Measurements from ENCODE around the gene OSGIN1.

Gene OSGIN1

DNA sequence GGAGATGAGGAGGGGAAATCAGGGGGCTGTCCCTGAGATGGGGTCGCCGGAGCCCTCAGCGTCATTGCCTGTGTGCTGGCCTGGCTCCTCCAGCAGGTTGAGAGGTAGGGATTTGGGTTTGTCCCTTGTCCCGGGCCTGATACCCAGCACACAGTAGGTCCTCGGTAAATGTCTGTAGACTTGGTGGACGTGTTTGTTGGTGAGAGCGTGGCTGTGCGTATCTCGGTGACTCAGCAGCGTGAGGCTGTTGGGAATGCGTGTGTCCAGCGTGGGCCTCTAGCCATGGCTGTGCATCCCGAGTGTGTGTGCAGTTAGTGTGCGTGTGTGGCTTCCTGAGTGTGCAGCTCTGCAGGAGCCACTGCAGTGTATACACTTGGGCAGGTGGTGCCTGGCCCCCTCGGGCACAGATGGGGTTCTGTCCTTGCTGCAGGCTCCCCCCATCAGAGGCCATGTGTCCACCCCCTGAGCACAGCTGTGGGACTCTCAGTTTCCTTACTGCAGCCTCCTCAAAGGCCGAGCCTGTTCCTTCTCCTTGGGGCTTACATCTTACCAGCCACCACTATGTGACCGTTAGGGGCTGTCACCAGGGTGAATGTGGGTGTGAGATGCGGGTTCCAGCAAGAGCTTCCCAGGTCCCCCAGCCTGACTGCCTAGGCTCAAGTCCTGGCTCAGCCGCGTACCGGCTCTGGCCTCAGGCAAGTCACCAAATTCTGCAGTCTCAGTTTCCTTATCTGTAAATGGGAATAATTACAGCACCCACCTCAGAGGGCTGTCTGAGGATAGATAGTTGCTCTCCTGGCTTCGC, 20.7 kb downstream of the OSGIN1 start:
- DNase-seq, result no peak

DNA sequence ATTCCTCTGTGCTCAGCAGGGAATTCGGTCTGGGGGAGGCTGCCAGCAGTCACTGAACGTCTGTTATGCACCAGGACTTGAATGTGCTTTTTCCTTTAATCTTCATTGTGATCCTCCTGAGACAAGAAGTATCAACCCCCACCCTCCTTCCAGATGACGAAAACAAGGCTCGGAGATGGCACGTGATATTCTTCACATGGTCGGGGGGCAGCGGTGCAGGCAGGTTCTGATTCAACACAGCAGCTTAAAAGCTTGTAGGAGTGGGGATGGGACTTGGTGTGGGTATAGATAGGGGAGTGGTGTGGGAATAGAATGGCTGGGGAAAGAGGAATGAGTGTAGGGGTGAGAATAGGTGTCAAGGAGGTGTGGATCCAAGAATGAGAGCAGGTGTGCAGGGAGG, 21.4 kb downstream of the OSGIN1 start:
- DNase-seq, result no peak

DNA sequence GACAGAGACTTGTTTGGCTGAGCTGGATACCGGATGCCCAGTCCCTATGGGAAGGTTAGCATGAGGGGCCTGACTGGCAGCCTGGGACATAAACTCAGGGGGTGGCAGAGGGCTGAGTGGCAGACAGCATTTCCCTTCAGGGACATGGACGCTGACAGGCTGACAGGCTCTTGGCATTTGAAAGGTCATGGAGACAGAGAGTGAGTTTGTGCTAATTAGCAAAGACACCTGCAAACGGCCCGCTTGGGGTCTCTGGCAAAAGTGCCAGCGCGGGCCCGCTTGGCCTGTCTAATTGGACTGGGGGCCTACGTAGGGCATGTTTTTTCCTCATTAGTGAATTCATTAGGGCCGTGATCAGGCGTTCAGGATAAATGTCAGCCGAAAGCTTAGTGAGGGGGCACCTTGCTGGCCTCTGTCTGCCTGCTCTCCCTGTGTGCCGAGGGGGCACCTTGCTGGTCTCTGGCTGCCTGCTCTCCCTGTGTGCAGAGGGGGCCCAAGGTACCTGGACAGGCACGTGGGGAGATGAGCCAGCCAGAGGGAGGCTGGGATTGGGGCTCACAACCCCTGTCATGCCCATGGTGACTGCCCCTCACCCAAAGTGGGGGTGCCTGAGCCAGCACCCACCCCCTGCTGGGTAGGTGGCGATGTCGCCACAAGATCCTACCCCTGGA, 22.7 kb downstream of the OSGIN1 start:
- DNase-seq, result no peak

DNA sequence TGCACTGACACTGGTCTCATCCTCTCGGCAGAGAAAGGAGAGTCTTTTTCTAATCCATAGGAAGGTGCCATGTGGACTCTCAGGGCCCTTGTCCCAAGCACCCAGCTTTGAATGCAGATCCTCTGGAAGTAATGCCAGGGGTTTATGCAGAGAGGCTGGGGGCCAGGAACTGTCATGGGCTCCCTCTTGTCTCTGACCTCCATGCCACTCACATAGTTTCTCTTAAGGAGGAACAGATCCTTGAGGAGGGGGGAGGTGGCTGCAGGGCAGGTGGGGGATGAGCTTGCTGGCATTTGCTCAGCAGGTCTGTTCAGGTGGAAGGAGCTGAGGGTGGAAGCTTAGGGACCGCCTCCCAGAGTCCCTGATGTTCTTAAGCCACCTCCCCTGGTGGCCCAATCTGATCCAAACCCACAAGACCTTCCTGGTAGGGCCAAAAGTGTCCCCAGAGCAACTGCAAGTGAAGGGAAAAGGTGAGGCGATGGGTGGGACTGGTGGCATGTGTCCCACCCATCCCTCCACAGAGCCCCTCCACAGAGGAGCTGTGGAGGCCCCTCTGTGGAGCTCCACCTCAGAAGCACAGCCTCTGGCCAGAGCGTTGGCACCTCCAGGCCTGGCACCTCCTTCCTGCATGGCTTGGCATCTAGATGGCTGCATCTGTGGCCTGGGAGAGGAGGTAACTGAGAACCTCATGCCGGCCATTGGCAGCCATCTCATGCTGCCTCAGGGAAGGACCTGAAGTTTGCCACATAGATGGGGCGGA, 24.2 kb downstream of the OSGIN1 start:
- DNase-seq, result no peak

DNA sequence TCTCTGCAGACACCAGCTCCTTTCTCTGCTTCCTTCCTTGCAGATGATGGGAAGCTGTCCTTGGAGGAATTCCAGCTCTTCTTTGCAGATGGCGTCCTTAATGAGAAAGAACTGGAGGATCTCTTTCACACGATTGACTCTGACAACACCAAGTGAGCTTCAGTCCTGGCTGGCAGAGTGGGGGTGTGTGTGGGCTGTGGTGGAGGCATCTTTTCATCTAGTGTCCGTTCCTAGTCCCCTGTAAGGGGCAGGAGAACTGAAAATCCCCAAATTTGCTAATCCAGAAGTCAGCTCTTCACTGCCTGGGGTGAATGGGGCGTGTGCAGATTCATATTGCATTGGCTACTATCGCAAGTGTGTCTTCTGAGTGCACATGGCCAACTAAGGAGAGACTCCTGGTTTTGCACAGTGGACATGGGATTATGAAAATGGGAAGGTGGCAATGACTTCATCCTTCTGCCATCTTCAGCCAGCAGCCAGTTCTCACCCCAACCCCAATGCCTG, 25.4 kb downstream of the OSGIN1 start:
- DNase-seq, result no peak

DNA sequence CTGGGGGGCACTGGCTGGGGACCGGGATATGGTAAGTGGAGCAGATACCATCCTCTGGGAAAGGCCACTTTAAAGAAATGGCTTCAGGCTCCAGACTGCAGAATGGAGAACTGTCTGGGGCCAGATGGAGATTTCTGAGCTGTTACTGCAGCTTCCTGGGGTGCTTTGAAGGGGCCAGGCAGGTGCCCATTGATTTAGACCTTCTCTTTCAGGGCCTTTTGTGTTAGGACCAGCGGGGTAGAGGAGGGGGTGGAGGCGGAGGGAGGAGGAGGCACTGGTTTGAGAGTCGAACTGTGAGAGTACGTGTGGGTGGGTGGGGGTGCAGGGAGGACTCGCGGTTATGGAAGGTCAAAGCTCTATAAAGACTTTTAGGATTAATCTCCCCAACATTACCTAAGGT, 26.4 kb downstream of the OSGIN1 start:
- DNase-seq, result no peak

DNA sequence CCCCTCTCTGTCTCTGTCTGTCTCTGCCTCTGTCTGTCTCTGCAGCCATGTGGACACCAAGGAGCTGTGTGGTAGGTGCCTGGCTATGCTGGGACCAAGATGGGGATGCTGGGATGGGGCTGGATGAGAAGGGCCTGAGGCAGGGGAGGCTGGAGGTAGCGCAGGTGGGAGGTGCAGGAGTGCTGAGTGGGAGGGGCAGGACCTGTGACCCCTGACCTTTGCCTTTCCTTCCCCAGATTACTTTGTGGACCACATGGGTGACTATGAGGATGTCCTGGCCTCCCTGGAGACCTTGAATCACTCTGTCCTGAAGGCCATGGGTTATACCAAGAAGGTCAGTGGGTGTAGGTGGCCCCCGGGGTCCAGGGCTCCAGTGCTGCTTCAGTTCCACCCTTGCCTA, 27.8 kb downstream of the OSGIN1 start:
- DNase-seq, result no peak

DNA sequence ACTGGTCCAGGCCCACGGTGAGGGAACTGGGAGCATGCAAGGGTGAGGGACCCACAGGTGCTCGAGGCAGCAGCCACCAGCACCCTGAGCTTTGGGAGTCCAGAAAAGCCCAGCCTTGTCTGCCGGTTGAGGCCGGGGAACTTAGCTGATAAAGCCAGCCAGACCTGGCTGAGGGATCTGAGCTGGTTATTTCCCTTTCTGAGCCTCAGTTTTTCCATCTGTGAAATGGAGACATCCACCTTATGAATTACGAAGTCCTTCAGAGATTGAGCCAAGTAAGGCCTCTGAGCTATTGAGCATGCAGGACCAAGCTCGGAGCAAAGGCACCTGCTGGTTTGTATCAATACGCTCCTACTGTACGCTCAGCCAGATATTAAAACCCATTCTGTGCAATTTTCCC, 28.8 kb downstream of the OSGIN1 start:
- no peak for DNase-seq

DNA sequence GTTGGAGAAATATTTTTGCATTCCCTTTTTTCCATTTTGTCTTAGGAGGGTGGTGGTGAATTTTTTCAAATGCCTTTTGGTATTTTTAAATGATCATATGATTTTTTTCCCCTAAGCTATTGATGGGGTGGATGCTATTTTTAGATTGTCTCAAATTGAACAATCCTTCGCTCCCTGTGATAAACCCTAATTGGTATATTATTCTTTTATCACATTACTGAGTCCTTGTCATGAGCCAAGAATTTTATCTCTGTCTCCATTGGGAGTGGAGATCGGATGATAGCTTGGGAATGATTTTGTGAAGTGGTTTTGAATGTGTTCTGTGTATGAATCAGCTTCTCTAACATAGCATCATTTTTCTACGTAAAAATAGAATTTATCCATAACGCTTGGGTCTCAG, 30.5 kb downstream of the OSGIN1 start:
- DNase-seq, result no peak

DNA sequence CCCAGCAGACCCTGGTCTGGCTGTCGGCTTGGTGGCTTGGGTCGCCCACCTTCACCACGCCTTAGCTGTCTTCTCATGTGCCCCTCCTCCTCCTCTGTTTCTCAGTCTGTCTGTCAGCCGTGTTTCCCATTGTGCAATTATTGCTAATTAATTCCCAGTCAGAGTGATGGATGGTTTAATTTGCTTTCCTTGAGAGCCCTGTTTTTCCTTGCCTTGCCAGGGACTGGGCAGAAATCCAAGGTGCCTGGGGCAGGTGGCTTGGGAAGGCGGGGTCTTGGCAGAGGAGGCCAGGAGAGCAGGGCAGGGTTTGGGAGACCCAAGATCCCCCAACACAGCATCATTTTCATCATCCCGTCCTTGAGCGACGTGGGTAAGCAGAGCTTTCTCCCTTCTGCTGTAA, 36.3 kb downstream of the OSGIN1 start:
- DNase-seq, result no peak

DNA sequence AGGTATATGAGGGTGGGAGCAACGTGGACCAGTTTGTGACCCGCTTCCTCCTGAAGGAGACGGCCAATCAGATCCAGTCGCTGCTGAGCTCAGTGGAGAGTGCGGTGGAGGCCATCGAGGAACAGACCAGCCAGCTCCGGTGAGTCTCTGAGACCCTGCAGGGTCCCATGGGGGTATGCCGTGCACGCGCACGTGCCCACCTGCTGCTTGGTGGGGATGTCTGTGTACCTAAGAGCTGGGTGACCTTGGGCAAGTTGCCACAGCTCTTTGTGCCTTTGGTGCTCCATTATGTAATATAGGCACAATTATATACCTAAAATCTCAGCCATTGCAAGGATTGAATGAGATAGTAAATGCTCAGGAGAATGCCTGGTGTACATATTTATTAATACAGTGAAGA, 37.5 kb downstream of the OSGIN1 start:
- DNase-seq, result no peak

DNA sequence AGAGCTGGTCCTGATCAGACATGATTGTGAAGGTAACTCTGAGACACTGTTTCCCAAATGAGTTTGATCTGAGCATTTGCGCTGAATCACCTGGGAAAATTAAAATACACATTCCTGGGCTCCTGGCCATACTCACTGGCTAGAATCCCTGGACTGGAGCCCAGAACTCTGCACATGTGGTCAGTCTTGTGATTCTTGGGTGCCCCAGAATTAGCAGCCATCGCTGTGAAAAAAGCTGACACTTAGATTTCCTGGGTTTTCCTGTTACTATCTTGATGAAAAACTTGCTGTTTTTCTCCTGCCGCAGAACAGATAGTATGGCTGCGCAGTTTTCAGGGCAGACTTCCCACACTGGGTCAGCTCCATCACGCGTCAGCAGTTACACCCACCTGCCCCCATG, 39.6 kb downstream of the OSGIN1 start:
- no peak for DNase-seq

DNA sequence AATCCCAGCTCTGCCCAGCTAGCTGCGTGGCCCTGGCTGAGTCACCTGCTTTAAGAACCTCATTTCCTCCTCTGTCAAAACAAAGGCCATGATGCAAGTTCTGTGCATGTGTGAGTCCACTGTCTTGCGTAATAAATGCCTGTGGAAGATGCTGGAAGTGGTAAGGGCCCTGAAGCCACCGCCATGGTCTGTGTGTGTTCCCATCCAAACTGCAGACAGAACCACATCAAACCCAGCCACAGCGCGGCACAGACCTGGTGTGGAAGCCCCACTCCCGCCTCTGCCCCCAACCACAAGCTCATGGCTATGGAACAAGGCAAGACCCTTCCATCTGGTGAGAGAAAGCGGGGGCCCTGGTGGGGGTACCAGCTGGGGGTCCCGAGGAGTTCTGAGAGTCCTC, 41.0 kb downstream of the OSGIN1 start:
- no peak for DNase-seq

DNA sequence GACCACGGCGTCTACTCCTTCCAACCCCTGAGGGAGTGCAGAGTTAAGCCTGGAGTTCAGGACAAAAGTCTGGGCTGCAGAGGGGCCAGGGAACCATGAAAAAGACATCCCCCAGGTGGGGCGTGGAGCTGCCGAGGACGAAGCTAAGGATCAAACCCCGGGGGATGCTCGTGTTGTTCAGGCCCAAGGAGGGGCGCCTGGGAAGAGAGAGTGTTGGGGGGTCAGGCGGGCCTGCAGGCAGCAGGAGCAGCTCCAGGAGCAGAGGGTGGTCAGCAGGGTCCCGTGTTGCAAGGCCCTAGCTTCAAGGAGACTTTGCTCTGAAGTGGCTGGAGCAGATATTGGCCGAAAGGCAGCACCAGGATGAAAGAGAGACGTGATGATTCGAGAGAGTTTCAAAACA, 41.7 kb downstream of the OSGIN1 start:
- no peak for DNase-seq

DNA sequence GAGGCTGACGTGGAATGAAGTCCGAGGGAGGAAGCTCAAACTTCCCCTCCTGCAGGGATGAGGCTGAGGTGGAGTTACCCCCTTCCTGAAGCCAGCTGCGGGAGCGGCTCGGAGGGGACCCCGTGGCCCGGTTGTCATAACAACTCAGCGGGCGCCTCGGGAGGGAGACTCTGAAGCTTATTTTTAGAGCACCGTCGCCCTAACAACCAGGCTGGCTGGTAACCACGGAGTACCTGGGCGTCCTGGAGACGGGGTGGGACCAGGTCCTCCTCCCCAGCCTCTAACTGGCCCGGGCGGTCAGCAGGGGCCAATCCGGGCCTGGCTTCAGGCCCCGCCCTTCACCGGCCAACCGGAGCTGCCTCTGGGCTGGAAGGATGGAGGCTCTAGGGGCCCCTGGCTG, 42.7 kb downstream of the OSGIN1 start:
- no peak for DNase-seq

DNA sequence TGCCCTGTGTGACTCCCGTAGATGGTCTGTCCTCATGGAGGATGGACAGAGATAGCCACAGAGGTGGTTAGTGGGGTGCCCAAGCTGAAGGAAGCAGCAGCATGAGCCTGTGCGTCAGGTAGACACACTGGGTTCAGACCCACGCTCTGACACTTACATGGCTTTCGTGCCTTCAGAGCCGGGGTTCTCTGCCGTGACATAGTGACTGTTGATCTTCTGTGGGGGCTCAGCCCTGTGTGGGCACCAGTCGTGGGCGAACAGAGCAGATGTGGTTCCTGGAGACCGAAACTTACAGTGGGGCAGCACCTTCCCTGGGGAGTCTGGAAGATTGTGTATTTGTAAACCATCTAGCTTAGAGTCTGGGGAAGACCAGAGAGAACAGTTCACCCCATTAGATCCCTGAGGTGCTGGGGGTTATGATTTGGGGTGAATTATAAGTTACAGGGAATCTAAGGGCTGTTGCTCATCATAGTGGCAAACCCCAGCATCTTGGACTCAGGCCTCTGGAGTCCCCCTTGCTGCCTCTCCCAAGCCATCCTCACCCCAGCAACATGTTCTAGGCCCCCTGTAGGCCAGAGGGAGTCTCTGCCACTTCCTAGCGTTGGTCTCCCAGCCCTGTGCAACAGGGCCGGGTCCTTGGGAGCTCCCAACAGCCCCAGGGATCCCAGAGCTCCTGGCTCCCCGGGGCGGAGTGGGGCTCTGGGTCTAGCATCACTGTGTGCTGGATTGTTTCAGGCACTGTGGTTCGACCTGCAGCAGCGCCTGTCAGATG, 43.6 kb downstream of the OSGIN1 start:
- DNase-seq, result no peak

DNA sequence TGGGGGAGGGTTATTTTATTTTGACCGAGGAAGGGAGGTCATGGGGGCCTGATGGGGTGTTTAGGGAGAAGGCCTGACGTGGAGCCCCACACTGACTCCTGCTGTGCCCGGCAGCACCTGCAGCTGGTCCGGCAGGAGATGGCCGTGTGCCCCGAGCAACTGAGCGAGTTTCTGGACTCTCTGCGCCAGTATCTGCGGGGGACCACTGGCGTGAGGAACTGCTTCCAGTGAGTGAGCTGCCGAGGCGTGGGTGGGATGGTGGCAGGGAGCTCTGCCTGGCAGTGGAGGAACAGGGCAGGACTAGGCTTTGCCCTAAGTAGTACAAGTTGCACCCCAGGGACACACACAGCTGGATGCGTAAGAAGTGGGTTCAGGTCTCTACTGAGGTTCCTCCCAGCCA, 45.1 kb downstream of the OSGIN1 start:
- DNase-seq, result no peak

DNA sequence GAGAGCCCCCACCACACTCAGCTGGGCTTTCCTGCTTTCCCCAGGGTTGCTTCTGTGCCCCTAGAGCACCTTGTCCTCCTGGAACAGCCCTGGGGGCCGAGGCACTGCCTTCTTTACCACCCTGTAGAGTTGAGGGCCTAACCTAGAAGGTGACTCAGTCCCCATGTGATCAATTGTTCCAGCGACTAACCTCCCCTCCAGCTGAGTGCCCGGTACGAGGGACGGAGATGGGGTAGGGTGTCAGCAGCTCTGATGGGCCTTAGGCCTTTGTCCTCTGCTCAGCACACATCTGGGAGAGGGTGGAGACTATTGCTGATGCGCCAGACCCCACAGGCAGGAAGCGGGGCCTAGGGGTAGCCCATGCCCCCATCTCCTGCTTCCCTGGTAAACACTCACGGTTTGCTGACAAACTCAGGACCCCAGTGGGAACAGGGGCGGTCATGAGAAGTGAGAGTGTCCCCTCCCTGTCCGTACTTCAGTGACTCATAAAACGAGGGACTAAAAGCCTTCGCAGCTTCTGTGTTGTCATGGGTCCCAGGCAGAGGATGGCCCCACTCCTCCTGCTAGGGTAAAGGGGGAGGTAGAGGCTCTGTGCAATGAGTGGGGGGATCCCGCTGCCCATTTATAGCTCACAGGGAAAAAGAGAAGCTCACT, 48.1 kb downstream of the OSGIN1 start:
- DNase-seq, result no peak

DNA sequence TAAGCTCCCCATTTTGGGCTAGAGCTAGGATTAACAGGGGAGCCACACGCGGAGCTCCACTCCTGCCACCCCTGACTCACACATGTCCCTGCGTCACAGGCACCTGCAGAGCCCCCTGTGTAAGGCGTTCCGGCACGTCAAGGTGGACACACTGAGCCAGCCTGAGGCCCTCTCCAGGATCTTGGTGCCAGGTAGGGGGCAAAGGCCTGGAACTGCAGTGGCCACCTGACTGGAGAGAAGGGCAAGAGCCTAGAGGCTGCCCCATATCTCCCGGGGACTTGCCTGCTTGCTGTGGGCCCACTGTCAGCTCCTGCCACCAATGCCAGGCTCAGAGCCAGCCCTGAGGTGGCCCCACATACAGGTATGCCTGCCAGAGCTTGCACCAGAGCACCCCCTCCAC, 48.7 kb downstream of the OSGIN1 start:
- no peak for DNase-seq

DNA sequence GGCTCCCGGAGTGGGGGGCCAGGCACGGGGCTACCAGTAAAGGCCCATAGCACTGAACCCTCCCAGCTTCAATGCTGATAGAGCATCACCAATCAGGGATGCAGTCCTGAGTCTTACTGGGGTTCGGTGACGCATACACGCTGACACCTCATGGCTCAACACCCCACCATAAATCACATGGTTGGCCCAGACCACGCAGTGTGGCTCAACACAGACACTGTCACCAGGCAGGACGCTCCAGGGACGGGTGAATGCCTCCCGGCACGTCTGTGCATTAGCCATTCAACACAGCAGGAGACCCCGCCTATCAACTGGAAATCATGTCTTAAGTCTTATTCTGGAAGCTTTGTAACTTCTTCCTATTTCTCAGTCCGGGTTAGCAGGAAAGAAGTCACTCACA, 50.0 kb downstream of the OSGIN1 start:
- no peak for DNase-seq

DNA sequence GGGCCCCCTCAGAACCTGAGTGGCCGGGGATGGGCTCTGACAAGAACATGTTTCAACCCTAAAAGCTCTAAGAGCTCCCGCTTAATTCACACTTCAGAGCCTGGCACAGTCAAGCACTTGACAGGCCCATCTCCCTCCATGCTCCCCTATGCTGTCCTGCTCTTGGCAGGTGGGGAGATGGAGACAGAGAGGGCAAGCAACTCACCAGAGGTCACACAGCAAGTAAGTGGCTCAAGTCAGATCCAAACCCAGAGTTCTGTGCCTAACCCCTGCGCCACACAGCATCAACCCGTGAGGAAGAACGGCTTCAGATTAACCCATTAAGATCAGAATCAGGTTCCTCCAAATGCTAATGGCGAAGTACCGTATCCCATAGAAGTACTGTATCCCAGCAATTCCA, 51.4 kb downstream of the OSGIN1 start:
- no peak for DNase-seq

DNA sequence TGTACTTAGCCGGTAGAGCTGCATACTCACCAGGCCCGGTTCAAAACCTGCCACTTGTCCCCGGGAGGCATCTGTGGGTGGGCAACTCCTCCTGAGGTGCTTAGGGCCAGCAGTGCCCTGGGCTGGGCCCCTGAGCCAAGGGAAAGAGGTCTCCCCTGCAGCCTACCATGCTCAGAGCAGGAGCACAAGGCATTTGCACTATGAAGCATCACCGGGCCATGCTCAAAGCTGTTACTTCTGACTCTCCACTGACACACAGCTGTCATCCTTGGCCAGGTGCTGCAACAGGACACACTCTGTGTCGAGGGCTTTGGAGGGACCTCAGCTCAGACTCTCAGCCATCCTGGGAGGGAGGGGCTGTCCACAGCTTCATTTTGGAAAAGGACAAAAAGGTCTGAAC, 52.4 kb downstream of the OSGIN1 start:
- DNase-seq, result no peak

DNA sequence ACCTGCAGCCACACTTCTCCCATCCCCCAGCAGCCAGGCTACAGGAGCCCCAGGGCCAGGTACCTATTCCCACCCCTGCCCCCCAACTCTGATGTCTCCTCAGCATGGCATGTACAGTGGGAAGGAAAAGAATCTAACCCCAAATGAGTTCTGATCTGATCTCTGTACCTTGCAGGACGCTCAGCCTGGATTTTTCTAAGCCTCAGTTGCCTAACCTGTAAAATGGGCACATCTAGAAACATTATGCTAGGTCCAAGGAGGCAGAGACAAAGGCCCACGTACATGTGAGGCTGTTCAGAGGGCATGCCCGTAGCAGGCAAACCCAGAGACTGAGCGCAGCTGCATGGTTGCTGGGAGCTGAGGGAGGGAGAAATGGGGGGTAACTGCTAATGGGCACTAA, 54.5 kb downstream of the OSGIN1 start:
- DNase-seq, result no peak

All from CD4-positive, alpha-beta T cell treated with Interleukin-4 for 4 hours (primary cell).